Epithelial cell of esophagus (primary cell): ENCODE data around the gene IL12RB1.
A peak's percentile ranks its signal among the peaks of the same experiment; 100 is the strongest.
"Not testable (repeated sequence)": the region's sequence is repeated elsewhere in the genome, so short reads cannot be mapped to it uniquely, and the experiment has no call there.

Experiments used
- DNase-seq: peaks from one replicate; pipeline ENCODE4 v3.0.0; 2010; ENCODE audit warnings: low read depth
- H3K4me3 ChIP-seq: 2 replicates; pipeline ENCODE4 v1.5.1; 2011; ENCODE audit warnings: mild to moderate bottlenecking, low read length, control low read depth
- CTCF ChIP-seq: IDR thresholded peaks from 2 replicates; pipeline ENCODE4 v1.5.1; 2011; ENCODE audit warnings: low read depth, mild to moderate bottlenecking, low read length, control low read depth, inconsistent platforms; ENCODE audit not compliant: insufficient read depth; ENCODE audit errors: missing control alignments

IL12RB1 gene

GRCh38 chr19:18041054-18041453 lies 45.7 kb downstream of the IL12RB1 start:
- DNase-seq = no peak
- no peak overlapping the region for H3K4me3 ChIP-seq
- TF ChIP-seq CTCF = no peak

GRCh38 chr19:18032102-18032501 lies 54.6 kb downstream of the IL12RB1 start:
- DNase-seq, H3K4me3 ChIP-seq: not testable (repeated sequence)

DNA sequence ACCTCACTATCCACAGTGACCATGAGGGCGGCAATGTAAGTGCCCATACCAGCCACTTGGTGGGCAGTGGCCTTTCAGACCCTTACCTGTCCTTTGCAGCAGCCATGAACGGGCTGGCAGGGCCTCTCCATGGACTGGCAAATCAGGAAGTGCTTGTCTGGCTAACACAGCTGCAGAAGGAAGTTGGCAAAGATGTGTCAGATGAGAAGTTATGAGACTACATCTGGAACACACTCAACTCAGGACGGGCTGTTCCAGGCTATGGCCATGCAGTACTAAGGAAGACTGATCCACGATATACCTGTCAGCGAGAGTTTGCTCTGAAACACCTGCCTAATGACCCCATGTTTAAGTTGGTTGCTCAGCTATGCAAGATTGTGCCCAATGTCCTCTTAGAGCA lies 55.3 kb downstream of the IL12RB1 start:
- not testable (repeated sequence) for DNase-seq, H3K4me3 ChIP-seq

GRCh38 chr19:18029617-18030338 lies 57.0 kb downstream of the IL12RB1 start:
- peak; percentile 50 for DNase-seq
- TF ChIP-seq CTCF = no peak
- H3K4me3 ChIP-seq = no peak overlapping the region

DNA sequence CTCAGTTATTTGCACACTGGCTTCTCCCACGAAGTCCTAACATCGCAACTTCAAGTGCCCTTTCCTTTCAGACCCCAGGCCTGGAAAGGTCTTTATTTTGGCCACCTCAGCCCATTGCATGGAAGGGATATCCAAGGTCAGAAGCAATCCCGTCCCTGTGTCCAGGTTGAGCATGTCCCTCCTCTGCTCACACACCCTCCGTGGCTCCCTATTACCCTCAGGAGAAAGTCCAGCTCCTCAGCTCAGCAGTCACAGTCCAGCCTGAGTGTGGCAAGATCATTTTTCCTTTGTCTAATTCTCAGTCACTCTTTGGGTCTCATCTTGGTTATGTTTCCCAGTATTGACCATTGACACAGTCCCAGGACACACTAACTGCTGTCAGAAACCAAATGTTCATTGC lies 59.6 kb downstream of the IL12RB1 start:
- no peak overlapping the region for H3K4me3 ChIP-seq
- no peak for TF ChIP-seq CTCF
- no peak for DNase-seq

DNA sequence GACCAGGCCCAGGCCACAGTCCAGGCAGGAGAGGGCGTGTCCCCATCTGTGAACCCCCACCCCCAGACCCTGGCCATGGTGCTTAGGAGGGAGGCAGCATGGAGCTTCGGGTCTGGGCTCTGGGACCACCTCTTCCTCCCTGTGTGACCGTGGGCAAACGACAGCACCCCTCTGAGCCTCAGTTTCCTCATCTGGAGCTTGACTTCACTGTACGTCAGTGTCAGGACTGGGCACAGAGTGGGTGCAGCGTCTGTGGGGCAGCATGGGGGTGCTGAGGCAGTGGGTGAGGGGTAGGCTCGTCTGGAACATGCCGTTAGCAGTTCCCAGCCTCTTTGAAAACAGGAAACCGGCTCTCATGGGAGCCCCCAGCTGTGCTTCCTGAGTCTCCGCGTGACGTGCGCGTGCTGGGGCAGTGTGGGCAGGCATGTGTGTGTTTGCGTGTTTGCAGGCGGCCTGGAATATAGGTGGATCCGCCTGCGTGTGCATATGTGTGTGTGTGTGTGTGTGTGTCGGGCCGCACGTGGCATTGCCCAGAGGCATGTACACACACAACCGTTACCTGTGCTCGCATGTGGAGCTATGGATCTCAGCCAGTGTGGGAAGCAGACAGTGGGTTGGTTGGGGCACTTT lies 63.0 kb downstream of the IL12RB1 start:
- TF ChIP-seq CTCF = no peak
- no peak for DNase-seq
- no peak overlapping the region for H3K4me3 ChIP-seq

DNA sequence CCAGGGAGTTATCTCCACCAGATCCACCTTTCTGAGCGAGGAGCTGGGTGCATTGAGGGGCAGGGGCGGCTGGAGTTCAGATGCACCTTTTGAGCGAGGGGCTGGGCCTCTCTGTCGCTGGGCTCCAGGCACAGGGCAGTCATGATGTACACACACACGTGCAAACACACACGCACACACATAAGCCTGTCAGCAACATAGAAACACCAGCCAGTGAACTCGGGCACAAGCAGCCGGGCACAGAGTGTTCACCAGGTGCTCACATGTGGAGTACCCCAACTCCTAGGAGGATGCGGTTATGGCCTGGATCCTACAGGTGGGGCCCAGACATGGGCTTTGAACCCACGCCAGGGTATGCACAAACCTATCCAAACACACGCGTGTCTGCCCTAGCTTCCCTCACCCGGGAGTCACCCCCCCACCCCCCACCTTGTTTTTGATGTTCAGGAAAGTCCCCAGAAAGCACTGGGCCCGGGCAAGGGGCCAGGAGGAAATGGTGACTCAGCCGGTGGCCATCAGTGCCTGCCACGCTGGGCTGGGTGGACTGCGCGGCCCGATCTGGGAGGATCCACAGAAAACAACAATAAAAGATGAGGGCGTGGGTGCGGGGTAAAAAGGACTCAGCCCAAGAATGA lies 65.5 kb downstream of the IL12RB1 start:
- peak; percentile 74 for DNase-seq
- no peak for TF ChIP-seq CTCF
- no peak overlapping the region for H3K4me3 ChIP-seq
